ENCODE results near the gene CYTH3.

Gene CYTH3

GRCh38 chr7:6256677-6257535 lies 15.5 kb downstream of the CYTH3 start:
- ATAC-seq (replicated peaks) (peak; percentile 92 to 93), DNase-seq (peak; percentile 29)
- Mint-ChIP-seq H3K36me3 (no peaks in the 10 kb centered on the region), H3K9me3 (no peaks in the 10 kb centered on the region), H3K27me3 (no peaks in the 10 kb centered on the region), H3K4me1 (peaks cover 30 to 43% of the 10 kb centered on the region in 2 donors), H3K27ac (peak overlapping the region; percentile 74), H3K4me3 (peak overlapping the region; percentile 45 to 57)

GRCh38 chr7:6256109-6256483 lies 16.3 kb downstream of the CYTH3 start:
- no peaks in the 10 kb centered on the region for H3K36me3 Mint-ChIP-seq
- DNase-seq = no peak
- no peak overlapping the region for H3K4me3 Mint-ChIP-seq
- H3K27ac Mint-ChIP-seq = peak overlapping the region; percentile 74
- H3K4me1 Mint-ChIP-seq = peaks cover 30 to 46% of the 10 kb centered on the region in 2 donors
- no peaks in the 10 kb centered on the region for H3K9me3 Mint-ChIP-seq
- no peak for ATAC-seq (replicated peaks)
- no peaks in the 10 kb centered on the region for H3K27me3 Mint-ChIP-seq

GRCh38 chr7:6254866-6255265 lies 17.6 kb downstream of the CYTH3 start:
- H3K4me1 Mint-ChIP-seq = peaks cover 28 to 46% of the 10 kb centered on the region in 2 donors
- H3K9me3 Mint-ChIP-seq = no peaks in the 10 kb centered on the region
- DNase-seq = no peak
- no peak overlapping the region for H3K4me3 Mint-ChIP-seq
- H3K27ac Mint-ChIP-seq = no peak overlapping the region
- H3K36me3 Mint-ChIP-seq = no peaks in the 10 kb centered on the region
- no peaks in the 10 kb centered on the region for H3K27me3 Mint-ChIP-seq
- ATAC-seq (replicated peaks) = no peak

GRCh38 chr7:6252748-6253147 lies 19.7 kb downstream of the CYTH3 start:
- ATAC-seq (replicated peaks) (no peak), DNase-seq (no peak)
- Mint-ChIP-seq H3K27me3 (no peaks in the 10 kb centered on the region), H3K9me3 (no peaks in the 10 kb centered on the region), H3K36me3 (no peaks in the 10 kb centered on the region), H3K27ac (no peak overlapping the region), H3K4me1 (peaks cover 21 to 30% of the 10 kb centered on the region in 2 donors), H3K4me3 (no peak overlapping the region)

GRCh38 chr7:6252341-6252746 lies 20.1 kb downstream of the CYTH3 start:
- H3K27ac Mint-ChIP-seq = no peak overlapping the region

GRCh38 chr7:6251653-6252052 lies 20.8 kb downstream of the CYTH3 start:
- Mint-ChIP-seq H3K36me3 (no peaks in the 10 kb centered on the region), H3K27ac (no peak overlapping the region), H3K27me3 (no peaks in the 10 kb centered on the region), H3K4me3 (no peak overlapping the region), H3K4me1 (peaks cover 15 to 22% of the 10 kb centered on the region in 2 donors), H3K9me3 (no peaks in the 10 kb centered on the region)
- DNase-seq = no peak
- no peak for ATAC-seq (replicated peaks)

More at GRCh38 chr7:6252341-6252746, 20.1 kb downstream of the CYTH3 start:
- ATAC-seq (replicated peaks) (no peak), DNase-seq (no peak)
- Mint-ChIP-seq H3K36me3 (no peaks in the 10 kb centered on the region), H3K9me3 (no peaks in the 10 kb centered on the region), H3K4me3 (no peak overlapping the region), H3K4me1 (peaks cover 19 to 29% of the 10 kb centered on the region in 2 donors), H3K27me3 (no peaks in the 10 kb centered on the region)

- Mint-ChIP-seq H3K4me1 (peaks cover 7 to 9% of the 10 kb centered on the region in 2 donors), H3K9me3 (no peaks in the 10 kb centered on the region), H3K4me3 (no peak overlapping the region), H3K36me3 (no peaks in the 10 kb centered on the region), H3K27ac (no peak overlapping the region), H3K27me3 (no peaks in the 10 kb centered on the region)
- DNase-seq (no peak), ATAC-seq (replicated peaks) (no peak)
Measured at GRCh38 chr7:6250364-6250833, 22.0 kb downstream of the CYTH3 start.

GRCh38 chr7:6249043-6249442 lies 23.4 kb downstream of the CYTH3 start:
- Mint-ChIP-seq H3K4me3 (no peak overlapping the region), H3K27me3 (no peaks in the 10 kb centered on the region), H3K9me3 (no peaks in the 10 kb centered on the region), H3K4me1 (peaks cover 6% of the 10 kb centered on the region in 2 donors), H3K27ac (no peak overlapping the region), H3K36me3 (no peaks in the 10 kb centered on the region)
- no peak for ATAC-seq (replicated peaks)
- DNase-seq = no peak

GRCh38 chr7:6248581-6248980 lies 23.8 kb downstream of the CYTH3 start:
- no peak overlapping the region for H3K4me3 Mint-ChIP-seq
- no peak for DNase-seq
- H3K27ac Mint-ChIP-seq = no peak overlapping the region
- peaks cover 6% of the 10 kb centered on the region in 2 donors for H3K4me1 Mint-ChIP-seq
- H3K27me3 Mint-ChIP-seq = no peaks in the 10 kb centered on the region
- H3K9me3 Mint-ChIP-seq = no peaks in the 10 kb centered on the region
- ATAC-seq (replicated peaks) = no peak
- no peaks in the 10 kb centered on the region for H3K36me3 Mint-ChIP-seq

- ATAC-seq (replicated peaks) = no peak
- Mint-ChIP-seq H3K9me3 (no peaks in the 10 kb centered on the region), H3K27ac (no peak overlapping the region), H3K36me3 (no peaks in the 10 kb centered on the region), H3K27me3 (no peaks in the 10 kb centered on the region), H3K4me1 (peaks cover 0 to 6% of the 10 kb centered on the region in 2 donors), H3K4me3 (no peak overlapping the region)
- DNase-seq = no peak
Measured at GRCh38 chr7:6246251-6246917, 26.0 kb downstream of the CYTH3 start.

GRCh38 chr7:6244021-6244420 lies 28.4 kb downstream of the CYTH3 start:
- H3K27ac Mint-ChIP-seq = no peak overlapping the region
- H3K9me3 Mint-ChIP-seq = no peaks in the 10 kb centered on the region
- no peak for DNase-seq
- H3K4me1 Mint-ChIP-seq = peaks cover 5% of the 10 kb centered on the region in 2 donors
- no peak overlapping the region for H3K4me3 Mint-ChIP-seq
- ATAC-seq (replicated peaks) = no peak
- H3K27me3 Mint-ChIP-seq = no peaks in the 10 kb centered on the region
- no peaks in the 10 kb centered on the region for H3K36me3 Mint-ChIP-seq

- H3K27me3 Mint-ChIP-seq = no peaks in the 10 kb centered on the region
- H3K9me3 Mint-ChIP-seq = no peaks in the 10 kb centered on the region
- no peaks in the 10 kb centered on the region for H3K36me3 Mint-ChIP-seq
- DNase-seq (no peak), ATAC-seq (replicated peaks) (no peak)
- H3K4me3 Mint-ChIP-seq = no peak overlapping the region
- no peak overlapping the region for H3K27ac Mint-ChIP-seq
- H3K4me1 Mint-ChIP-seq = peaks cover 2 to 6% of the 10 kb centered on the region in 2 donors
Measured at GRCh38 chr7:6243168-6243567, 29.3 kb downstream of the CYTH3 start.

GRCh38 chr7:6242561-6242960 lies 29.9 kb downstream of the CYTH3 start:
- Mint-ChIP-seq H3K27ac (no peak overlapping the region), H3K9me3 (no peaks in the 10 kb centered on the region), H3K36me3 (no peaks in the 10 kb centered on the region), H3K27me3 (no peaks in the 10 kb centered on the region), H3K4me1 (peaks cover 2 to 6% of the 10 kb centered on the region in 2 donors), H3K4me3 (no peak overlapping the region)
- DNase-seq (no peak), ATAC-seq (replicated peaks) (no peak)

- ATAC-seq (replicated peaks) (no peak), DNase-seq (no peak)
- H3K4me3 Mint-ChIP-seq = no peak overlapping the region
- no peaks in the 10 kb centered on the region for H3K36me3 Mint-ChIP-seq
- peaks cover 2 to 6% of the 10 kb centered on the region in 2 donors for H3K4me1 Mint-ChIP-seq
- H3K27me3 Mint-ChIP-seq = no peaks in the 10 kb centered on the region
- H3K9me3 Mint-ChIP-seq = no peaks in the 10 kb centered on the region
- no peak overlapping the region for H3K27ac Mint-ChIP-seq
Measured at GRCh38 chr7:6241607-6241973, 30.8 kb downstream of the CYTH3 start.

All from stimulated activated naive B cell treated with anti-CD40 and anti-IgM and Interleukin-4, amounts not matched to agents 10 μg/mL and 1 μg/mL and 100 μg/mL, for 72 hours (primary cell).